Activated T-helper 17 cell treated with anti-CD3 and anti-CD28 coated beads, Interleukin-2, amount 50 U/mL, for 72 hours (primary cell): ENCODE data around the gene CLEC18C. TPM values are rescaled to one million over a fixed set of nuclear protein-coding genes. Genes with fewer than 3 reads are reported as not detected.
A peak's percentile ranks its signal among the peaks of the same experiment; 100 is the strongest.
"Not testable (repeated sequence)": the region's sequence is repeated elsewhere in the genome, so short reads cannot be mapped to it uniquely, and the experiment has no call there.

ENCODE experiments used
- ATAC-seq: fragments of 150-1000 bp; cut with Tn5 transposase; replicated peaks from 2 replicates; pipeline ENCODE4 v1.10.0; 2021; ENCODE audit warnings: mild to moderate bottlenecking, moderate library complexity
- H3K27ac Mint-ChIP-seq: one replicate; pipeline ENCODE4 v1.8.0; 2022; ENCODE audit warnings: mixed read lengths
- H3K27me3 Mint-ChIP-seq: one replicate; pipeline ENCODE4 v1.8.0; 2022; ENCODE audit warnings: mixed read lengths
- H3K36me3 Mint-ChIP-seq: one replicate; pipeline ENCODE4 v1.8.0; 2022; ENCODE audit warnings: low read depth, mild to moderate bottlenecking, mixed read lengths
- H3K4me1 Mint-ChIP-seq: one replicate; pipeline ENCODE4 v1.8.0; 2022; ENCODE audit warnings: mixed read lengths
- H3K4me3 Mint-ChIP-seq: one replicate; pipeline ENCODE4 v1.8.0; 2022; ENCODE audit warnings: mild to moderate bottlenecking, mixed read lengths
- H3K9me3 Mint-ChIP-seq: one replicate; pipeline ENCODE4 v1.8.0; 2022; ENCODE audit warnings: mixed read lengths
- total RNA-seq, 2 donors: library from RNA; stranded (reverse); gene quantifications; one replicate each; pipeline ENCODE4 v1.2.3, GENCODE V29; 2022

Gene CLEC18C
- total RNA-seq: 1 to 10 TPM in 1 of 2 donors, under 1 TPM in 1; 0.50 to 1.3 TPM

DNA sequence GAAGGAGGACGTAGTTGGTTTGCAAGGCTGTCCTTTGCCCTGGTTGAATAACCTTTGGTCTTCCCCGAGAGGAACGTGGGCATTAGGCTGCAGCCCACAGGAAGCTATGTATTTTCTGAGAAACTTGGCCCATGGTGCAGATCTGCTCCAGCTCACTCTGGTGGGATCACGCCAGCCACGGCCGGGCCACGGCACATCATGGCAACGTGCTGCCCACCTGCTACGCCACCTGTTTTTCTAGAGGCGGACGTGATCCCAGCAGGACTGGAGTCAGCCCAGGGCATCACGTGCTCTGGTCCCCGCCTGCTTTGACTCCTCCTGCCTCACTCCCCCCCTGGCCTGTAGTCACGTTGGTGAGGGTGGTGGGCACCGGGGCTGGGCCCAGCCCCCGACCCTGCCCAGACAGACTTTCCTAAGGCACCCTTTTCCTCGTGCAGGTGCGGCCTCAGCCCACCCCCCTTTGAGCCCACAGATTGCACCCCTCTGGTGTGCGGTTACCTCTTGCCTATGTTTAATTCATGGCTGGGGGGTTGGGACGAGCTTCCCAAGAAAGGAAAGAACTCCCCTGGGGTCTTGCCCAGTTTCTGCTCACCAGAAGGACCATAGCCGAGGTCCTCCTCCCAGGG is at the start of gene CLEC18C:
CLEC18C (plus strand) TSS at position 576 of the 626 bp plus-strand sequence. CDS start 492 bp downstream, outside the sequence.
- not testable (repeated sequence) for H3K9me3 Mint-ChIP-seq, H3K4me3 Mint-ChIP-seq, ATAC-seq, H3K4me1 Mint-ChIP-seq, H3K27me3 Mint-ChIP-seq, H3K36me3 Mint-ChIP-seq, H3K27ac Mint-ChIP-seq

DNA sequence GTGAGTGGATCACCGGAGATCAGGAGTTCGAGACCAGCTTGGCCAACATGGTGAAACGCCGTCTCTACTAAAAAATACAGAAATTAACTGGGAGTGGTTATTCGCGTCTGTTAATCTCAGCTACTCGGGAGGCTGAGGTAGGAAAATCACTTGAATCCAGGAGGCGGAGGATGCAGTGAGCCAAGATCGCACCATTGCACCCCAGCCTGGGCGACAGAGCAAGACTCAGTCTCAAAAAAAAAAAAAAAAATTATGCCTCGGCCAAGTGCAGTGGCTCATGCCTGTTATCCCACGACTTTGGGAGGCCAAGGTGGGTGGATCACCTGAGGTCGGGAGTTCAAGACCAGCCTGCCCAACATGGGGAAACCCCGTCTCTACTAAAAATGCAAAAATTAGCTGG is 49.8 kb upstream of the CLEC18C start:
- H3K27ac Mint-ChIP-seq: not testable (repeated sequence)

DNA sequence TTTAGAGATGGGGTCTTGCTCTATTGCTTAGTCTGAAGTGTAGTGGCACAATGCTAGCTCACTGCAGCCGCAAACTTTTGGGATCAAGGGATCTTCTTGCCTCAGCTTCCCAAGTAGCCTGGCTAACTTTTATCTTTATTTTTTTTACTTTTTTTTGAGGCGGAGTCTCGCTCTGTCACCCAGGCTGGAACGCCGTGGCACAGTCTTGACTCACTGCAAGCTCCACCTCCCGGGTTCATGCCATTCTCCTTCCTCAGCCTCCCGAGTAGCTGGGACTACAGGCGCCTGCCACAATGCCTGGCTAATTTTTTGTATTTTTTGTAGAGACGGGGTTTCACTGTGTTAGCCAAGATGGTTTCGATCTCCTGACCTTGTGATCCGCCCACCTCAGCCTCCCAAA is 47.4 kb upstream of the CLEC18C start:
- ATAC-seq, H3K9me3 Mint-ChIP-seq, H3K4me1 Mint-ChIP-seq, H3K27ac Mint-ChIP-seq, H3K4me3 Mint-ChIP-seq, H3K27me3 Mint-ChIP-seq: not testable (repeated sequence)
- peaks cover 97% of the 10 kb centered on the region for H3K36me3 Mint-ChIP-seq

More for the DNA sequence above, 49.8 kb upstream of the CLEC18C start:
- H3K9me3 Mint-ChIP-seq, H3K4me1 Mint-ChIP-seq, H3K4me3 Mint-ChIP-seq, H3K27me3 Mint-ChIP-seq, ATAC-seq: not testable (repeated sequence)
- H3K36me3 Mint-ChIP-seq: peaks cover 89% of the 10 kb centered on the region

DNA sequence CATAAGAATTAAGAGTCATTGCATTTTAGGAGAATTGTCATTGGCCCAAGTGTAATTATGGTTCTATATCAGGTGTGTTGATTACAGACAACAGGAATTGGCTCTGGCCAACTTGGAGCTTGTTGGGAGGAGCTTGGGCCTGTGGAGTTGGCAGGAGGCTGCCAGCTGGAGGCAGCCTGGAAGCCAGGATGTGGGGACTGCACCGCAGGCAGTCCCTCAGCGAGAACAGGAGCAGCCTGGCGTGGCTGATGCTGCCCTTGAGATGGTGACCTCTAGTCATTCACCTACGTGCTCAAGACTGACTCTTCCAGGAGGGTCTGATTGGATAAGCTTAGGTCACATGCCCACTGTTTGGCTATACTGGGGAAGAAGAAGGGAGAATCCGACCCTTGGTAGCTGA is 45.9 kb upstream of the CLEC18C start:
- not testable (repeated sequence) for H3K4me3 Mint-ChIP-seq, H3K27ac Mint-ChIP-seq, H3K27me3 Mint-ChIP-seq, H3K4me1 Mint-ChIP-seq, ATAC-seq, H3K9me3 Mint-ChIP-seq
- H3K36me3 Mint-ChIP-seq: peaks cover 97% of the 10 kb centered on the region

DNA sequence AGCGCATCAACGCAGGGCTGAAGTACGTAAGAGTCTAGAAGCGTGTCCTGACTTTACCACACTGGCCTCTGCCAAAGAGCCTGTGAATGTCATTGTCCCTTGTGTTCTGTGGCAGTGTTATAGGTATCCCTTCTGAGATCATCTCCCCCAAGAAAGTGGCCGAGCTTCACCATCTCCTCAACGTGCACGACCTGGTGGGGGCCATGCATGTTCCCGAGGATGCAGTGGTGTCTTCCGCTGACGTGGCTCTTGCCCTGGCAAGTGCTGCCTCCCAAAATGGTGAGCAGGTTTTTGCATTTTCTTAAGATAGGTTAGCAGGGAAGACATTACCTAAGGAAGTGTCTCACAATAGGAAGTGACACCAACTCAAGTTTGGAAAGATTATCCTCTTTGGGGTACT is 44.7 kb upstream of the CLEC18C start:
- H3K9me3 Mint-ChIP-seq, H3K27ac Mint-ChIP-seq, H3K27me3 Mint-ChIP-seq, H3K4me3 Mint-ChIP-seq, H3K4me1 Mint-ChIP-seq, ATAC-seq: not testable (repeated sequence)
- H3K36me3 Mint-ChIP-seq: peaks cover 97% of the 10 kb centered on the region

DNA sequence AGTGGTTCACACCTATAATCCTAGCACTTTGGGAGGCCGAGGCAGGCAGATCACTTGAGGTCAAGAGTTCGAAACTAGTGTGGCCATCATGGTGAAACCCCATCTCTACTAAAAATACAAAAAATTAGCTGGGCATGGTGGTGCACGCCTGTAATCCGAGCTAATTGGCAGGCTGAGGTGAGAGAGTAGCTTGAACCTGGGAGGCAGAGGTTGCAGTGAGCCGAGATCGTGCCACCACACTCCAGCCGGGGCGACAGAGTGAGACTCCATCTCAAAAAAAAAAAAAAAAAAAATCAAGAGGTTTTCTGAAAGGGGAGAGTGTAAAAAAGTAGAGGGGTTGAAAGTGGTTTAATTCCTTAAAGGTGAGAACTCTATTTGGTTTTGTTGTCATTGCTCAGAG is 37.8 kb upstream of the CLEC18C start:
- not testable (repeated sequence) for ATAC-seq, H3K4me1 Mint-ChIP-seq, H3K9me3 Mint-ChIP-seq, H3K4me3 Mint-ChIP-seq, H3K27me3 Mint-ChIP-seq
- peak overlapping the region; percentile 33 for H3K27ac Mint-ChIP-seq
- H3K36me3 Mint-ChIP-seq: peaks cover 100% of the 10 kb centered on the region

DNA sequence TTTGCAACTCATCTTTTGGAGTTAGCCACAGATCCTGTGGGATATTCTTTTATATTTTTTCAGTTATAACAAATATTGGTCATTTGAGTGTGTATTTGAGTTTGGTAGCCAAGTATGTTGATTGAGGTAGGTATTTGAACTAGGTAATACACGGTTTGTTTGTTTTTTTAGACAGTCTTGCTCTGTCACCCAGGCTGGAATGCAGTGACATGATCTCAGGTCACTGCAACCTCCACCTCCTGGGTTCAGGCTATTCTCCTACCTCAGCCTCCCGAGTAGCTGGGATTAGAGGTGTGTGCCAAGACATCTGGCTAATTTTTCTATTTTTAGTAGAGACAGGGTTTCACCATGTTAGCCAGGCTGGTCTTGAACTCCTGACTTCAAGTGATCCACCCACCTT is 37.0 kb upstream of the CLEC18C start:
- not testable (repeated sequence) for H3K4me1 Mint-ChIP-seq, H3K9me3 Mint-ChIP-seq, H3K4me3 Mint-ChIP-seq, ATAC-seq, H3K27ac Mint-ChIP-seq, H3K27me3 Mint-ChIP-seq
- H3K36me3 Mint-ChIP-seq: peaks cover 100% of the 10 kb centered on the region

DNA sequence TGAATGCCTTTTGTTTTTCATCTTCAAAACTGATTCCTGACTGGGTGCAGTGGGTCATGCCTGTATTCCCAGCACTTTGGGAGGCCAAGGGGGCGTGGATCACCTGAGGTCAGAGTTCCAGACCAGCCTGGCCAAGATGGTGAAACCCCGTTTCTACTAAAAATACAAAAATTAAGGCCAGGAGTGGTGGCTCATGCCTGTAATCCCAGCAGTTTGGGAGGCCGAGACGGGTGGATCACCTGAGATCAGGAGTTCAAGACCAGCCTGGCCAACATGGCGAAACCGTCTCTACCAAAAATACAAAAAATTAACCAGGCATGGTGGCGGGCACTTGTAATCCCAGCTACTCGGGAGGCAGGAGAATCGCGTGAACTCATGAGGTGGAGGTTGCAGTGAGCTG is 30.8 kb upstream of the CLEC18C start:
- not testable (repeated sequence) for H3K4me3 Mint-ChIP-seq, H3K4me1 Mint-ChIP-seq, ATAC-seq, H3K27me3 Mint-ChIP-seq, H3K27ac Mint-ChIP-seq, H3K9me3 Mint-ChIP-seq
- H3K36me3 Mint-ChIP-seq: peaks cover 85% of the 10 kb centered on the region

DNA sequence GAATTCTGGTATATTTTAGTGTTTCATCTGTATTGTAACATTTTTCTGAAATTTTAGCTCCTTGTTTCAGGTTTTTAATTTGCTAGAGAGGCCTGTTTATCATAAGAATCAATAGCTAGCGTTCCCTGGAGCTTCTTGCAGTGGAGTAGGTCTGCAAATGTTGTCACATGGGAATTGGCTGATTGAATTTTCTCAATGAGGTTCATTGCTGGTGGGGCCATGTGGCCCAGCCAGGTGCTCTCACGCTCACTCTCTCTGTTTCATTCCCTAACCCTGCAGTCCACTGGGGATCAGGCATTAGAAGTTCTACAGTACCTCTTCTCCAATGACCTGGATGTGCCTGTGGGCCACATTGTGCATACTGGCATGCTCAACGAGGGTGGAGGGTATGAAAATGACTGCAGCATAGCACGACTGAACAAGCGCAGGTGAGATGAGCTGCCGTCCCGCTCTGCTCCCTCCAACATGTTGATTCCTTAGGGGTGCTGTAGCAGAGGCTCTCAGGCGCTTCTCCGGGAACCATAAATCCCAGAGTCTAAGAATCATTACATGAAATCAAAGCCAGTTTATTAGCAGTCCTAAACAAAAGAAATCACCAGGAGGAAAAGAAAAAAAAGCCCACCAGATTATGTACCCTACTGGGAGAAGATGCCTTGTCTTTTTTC is 30.2 kb upstream of the CLEC18C start:
- H3K4me1 Mint-ChIP-seq, H3K27ac Mint-ChIP-seq, H3K27me3 Mint-ChIP-seq, H3K4me3 Mint-ChIP-seq, ATAC-seq, H3K9me3 Mint-ChIP-seq: not testable (repeated sequence)
- H3K36me3 Mint-ChIP-seq: peaks cover 85% of the 10 kb centered on the region

DNA sequence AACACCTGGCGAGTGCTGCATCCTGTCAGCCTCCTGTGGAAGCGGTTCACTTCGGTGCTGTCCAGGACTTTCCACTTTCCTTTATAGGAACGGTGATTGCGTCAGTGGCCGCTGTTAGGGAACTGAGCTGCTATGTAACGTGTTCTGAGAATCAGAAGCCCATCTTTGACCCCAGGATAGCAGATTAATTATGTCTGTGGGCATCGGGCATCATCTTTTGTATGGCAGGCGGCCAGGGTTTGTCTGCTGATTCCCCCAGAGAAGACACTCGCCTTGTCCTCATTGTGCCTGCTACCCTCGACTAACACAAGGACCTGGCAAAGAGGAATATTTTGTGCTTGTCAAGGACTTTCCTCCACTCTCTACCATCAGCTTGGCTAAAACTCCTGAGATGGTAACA is 25.7 kb upstream of the CLEC18C start:
- H3K27ac Mint-ChIP-seq, H3K9me3 Mint-ChIP-seq, H3K4me1 Mint-ChIP-seq, ATAC-seq, H3K27me3 Mint-ChIP-seq, H3K4me3 Mint-ChIP-seq: not testable (repeated sequence)
- peaks cover 85% of the 10 kb centered on the region for H3K36me3 Mint-ChIP-seq

DNA sequence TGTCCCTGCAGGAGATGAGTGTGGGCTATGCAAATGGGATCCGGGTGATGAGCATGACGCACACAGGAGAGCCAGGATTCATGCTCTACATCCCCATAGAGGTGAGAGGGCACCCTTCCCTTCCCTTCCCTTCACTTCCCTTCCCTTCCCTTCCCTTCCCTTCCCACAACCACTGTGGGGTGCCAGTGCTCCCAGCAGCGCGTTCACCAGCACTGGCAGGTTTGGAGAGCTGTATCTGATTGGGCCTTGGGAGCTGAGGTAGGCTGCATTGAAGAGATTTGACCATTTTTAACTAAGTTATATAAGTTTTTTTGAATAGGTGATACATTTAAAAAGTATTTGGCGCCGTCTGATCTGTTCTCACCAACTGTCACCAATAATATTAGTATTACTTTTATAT is 25.1 kb upstream of the CLEC18C start:
- peaks cover 85% of the 10 kb centered on the region for H3K36me3 Mint-ChIP-seq
- not testable (repeated sequence) for H3K9me3 Mint-ChIP-seq, H3K4me1 Mint-ChIP-seq, H3K4me3 Mint-ChIP-seq, ATAC-seq, H3K27me3 Mint-ChIP-seq, H3K27ac Mint-ChIP-seq

DNA sequence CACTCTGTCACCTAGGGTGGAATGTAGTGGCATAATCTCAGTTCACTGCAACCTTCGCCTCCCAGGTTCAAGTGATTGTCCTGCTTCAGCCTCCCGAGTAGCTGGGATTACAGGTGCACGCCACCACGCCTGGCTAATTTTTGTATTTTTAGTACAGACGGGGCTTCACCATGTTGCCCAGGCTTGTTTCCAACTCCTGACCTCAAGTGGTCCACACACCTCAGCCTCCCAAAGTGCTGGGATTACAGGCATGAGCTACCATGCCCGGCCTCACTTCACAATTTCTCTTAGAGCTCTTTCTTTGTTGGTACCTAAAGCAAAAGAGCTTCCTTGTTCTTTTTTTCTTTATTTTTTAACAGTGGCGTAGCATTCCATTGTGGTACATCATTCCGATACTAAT is 24.3 kb upstream of the CLEC18C start:
- not testable (repeated sequence) for H3K4me1 Mint-ChIP-seq, H3K4me3 Mint-ChIP-seq, H3K27ac Mint-ChIP-seq, ATAC-seq, H3K9me3 Mint-ChIP-seq, H3K27me3 Mint-ChIP-seq
- peaks cover 88% of the 10 kb centered on the region for H3K36me3 Mint-ChIP-seq

DNA sequence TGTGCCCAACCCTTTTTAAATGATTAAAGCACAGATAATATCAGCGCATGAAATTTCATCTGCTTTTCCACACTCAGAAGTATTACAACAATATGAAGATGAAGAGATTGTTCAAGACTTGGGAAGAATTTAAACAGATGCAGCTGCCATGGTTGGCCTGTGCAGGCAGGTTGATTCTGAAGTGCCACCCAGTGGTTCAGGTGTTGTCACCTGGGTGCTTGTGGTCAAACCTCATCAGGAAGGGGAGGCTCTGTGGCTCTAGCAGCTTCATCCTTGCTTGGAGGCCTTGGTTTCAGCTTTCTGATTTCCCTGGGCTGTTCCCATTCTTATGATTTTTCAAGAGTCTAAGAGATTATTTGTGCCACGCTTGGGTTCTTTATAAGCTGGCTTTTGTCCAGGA is 22.2 kb upstream of the CLEC18C start:
- peak overlapping the region; percentile 52 for H3K27ac Mint-ChIP-seq
- ATAC-seq: no peak
- H3K9me3 Mint-ChIP-seq: no peaks in the 10 kb centered on the region
- H3K4me1 Mint-ChIP-seq: no peaks in the 10 kb centered on the region
- no peak overlapping the region for H3K4me3 Mint-ChIP-seq
- H3K27me3 Mint-ChIP-seq: no peaks in the 10 kb centered on the region
- H3K36me3 Mint-ChIP-seq: peaks cover 78% of the 10 kb centered on the region

DNA sequence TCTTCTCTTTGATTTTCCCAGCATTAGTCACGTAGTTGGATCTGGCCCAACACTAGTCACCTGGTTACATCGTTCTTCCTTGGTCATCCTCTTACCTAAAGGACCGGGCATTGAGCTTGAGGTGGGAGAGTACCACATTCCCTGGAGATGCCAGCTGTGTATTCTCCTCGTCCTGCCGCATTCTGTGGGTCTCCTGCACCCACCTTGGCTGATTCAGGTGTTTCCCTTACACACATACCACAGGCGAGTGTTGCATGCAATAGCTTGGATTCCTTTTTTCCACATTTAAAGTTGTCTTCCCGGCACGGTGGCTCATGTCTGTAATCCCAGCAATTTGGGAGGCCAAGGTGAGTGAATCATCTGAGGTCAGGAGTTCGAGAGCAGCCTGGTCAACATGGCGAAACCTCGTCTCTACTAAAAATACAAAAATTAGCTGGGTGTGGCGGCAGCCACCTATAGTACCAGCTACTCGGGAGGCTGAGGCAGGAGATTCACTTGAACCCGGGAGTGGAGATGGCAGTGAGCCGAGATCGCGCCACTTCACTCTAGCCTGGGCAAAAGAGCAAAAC is 21.6 kb upstream of the CLEC18C start:
- no peaks in the 10 kb centered on the region for H3K4me1 Mint-ChIP-seq
- H3K27me3 Mint-ChIP-seq: no peaks in the 10 kb centered on the region
- H3K27ac Mint-ChIP-seq: no peak overlapping the region
- no peaks in the 10 kb centered on the region for H3K9me3 Mint-ChIP-seq
- ATAC-seq: no peak
- H3K4me3 Mint-ChIP-seq: no peak overlapping the region
- peaks cover 78% of the 10 kb centered on the region for H3K36me3 Mint-ChIP-seq

DNA sequence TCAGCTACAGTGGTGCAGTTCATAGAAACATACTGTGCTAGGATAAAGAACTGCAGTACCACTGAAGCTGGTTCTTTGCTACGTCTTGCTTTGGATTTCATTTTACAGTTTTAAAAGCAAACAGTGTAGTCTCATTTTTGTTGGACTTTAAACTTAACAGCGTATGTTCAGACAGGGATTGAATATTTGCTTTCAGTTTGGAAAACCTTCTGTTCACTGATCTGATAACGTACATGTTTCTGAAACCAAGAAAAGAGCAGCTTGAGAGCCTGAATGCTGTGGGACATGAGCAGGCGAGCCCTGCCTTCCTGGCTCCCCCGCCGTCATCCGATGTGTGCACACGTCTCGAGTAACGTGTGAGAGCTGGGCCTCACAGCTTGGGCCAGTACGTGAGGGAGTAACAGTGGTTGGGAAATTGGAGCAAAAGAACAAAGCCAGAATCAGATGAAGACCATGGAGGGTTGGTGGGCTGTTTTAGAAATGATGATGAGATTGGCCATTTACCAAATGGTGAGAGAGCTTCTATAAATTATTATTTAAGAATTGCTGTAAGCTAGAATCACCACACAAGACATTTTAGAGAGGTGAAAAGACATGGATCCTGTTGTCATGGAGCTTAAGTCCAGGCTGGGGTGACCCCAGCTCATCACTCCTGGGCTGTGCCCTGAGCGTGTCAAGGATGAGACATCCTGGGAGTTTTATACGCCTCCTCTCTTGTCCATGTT is 20.8 kb upstream of the CLEC18C start:
- Mint-ChIP-seq H3K27me3 (no peaks in the 10 kb centered on the region), H3K9me3 (no peaks in the 10 kb centered on the region), H3K4me1 (no peaks in the 10 kb centered on the region), H3K36me3 (peaks cover 71% of the 10 kb centered on the region), H3K4me3 (no peak overlapping the region), H3K27ac (no peak overlapping the region)
- no peak for ATAC-seq
